LNCaP clone FGC (cell line): ENCODE results near the gene ZSWIM1.

Experiments
- DNase-seq: peaks from one replicate; pipeline ENCODE4 v3.0.0-alpha.2; 2011; ENCODE audit warnings: low read depth
- H3K4me3 ChIP-seq: 2 replicates; pipeline ENCODE4 v1.5.1; 2011; ENCODE audit warnings: mild to moderate bottlenecking, low read depth, low read length, control low read depth
- CTCF ChIP-seq: IDR thresholded peaks from 2 replicates; pipeline ENCODE4 v1.5.1; 2012; ENCODE audit warnings: mild to moderate bottlenecking; ENCODE audit not compliant: control insufficient read depth, insufficient read depth; ENCODE audit errors: extremely low read depth

The ZSWIM1 gene

GRCh38 chr20:45845452-45845851, 35.6 kb upstream of the ZSWIM1 start:
- TF ChIP-seq CTCF, result no peak
- DNase-seq, result no peak
- no peak overlapping the region for H3K4me3 ChIP-seq

GRCh38 chr20:45848421-45848820, 32.6 kb upstream of the ZSWIM1 start:
- no peak for TF ChIP-seq CTCF
- DNase-seq, result no peak
- no peak overlapping the region for H3K4me3 ChIP-seq

- peak; percentile 44 for DNase-seq
- TF ChIP-seq CTCF, result no peak
- H3K4me3 ChIP-seq, result no peak overlapping the region
Observed at GRCh38 chr20:45848969-45849582, 32.0 kb upstream of the ZSWIM1 start.

GRCh38 chr20:45850238-45850637, 30.8 kb upstream of the ZSWIM1 start:
- H3K4me3 ChIP-seq, result no peak overlapping the region
- DNase-seq, result no peak
- TF ChIP-seq CTCF, result no peak

- no peak for DNase-seq
- H3K4me3 ChIP-seq, result no peak overlapping the region
- no peak for TF ChIP-seq CTCF
Observed at GRCh38 chr20:45850926-45851325, 30.1 kb upstream of the ZSWIM1 start.

GRCh38 chr20:45851501-45851900, 29.5 kb upstream of the ZSWIM1 start:
- TF ChIP-seq CTCF, result no peak
- no peak for DNase-seq
- no peak overlapping the region for H3K4me3 ChIP-seq

- no peak overlapping the region for H3K4me3 ChIP-seq
- TF ChIP-seq CTCF, result no peak
- DNase-seq, result no peak
Observed at GRCh38 chr20:45852326-45852725, 28.7 kb upstream of the ZSWIM1 start.
